ENCODE results near the gene VGF. TPM values are rescaled to one million over a fixed set of nuclear protein-coding genes. Genes with fewer than 3 reads are reported as not detected.

Gene VGF
- total RNA-seq, 2 donors from 2014 or later, result 0.90 to 3.1 TPM

DNA sequence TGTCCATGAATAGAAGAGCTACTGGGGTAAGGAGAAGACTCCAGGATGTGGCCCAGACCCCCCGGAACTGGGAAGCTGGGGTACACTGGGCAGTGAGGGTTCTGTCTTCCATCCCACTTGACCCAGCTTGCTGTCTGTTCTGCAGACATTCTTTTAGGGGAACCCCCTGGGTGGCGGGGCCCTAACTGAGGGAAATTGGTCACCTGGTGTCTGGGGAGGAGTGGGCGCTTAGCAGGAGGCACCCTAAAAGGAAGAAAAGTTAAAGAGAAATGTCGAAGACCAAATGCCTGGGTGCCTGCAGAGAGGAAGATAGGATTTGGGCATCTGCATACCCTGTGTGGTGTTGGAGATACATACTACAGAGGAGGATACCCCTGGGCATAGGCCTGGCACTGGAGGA, 10.1 kb downstream of the VGF start:
- peak overlapping the region; percentile 95 for H3K4me3 ChIP-seq
- peaks cover 7% of the 10 kb centered on the region for H3K36me3 ChIP-seq
- no peak for DNase-seq
- TF ChIP-seq, protein P1, sequence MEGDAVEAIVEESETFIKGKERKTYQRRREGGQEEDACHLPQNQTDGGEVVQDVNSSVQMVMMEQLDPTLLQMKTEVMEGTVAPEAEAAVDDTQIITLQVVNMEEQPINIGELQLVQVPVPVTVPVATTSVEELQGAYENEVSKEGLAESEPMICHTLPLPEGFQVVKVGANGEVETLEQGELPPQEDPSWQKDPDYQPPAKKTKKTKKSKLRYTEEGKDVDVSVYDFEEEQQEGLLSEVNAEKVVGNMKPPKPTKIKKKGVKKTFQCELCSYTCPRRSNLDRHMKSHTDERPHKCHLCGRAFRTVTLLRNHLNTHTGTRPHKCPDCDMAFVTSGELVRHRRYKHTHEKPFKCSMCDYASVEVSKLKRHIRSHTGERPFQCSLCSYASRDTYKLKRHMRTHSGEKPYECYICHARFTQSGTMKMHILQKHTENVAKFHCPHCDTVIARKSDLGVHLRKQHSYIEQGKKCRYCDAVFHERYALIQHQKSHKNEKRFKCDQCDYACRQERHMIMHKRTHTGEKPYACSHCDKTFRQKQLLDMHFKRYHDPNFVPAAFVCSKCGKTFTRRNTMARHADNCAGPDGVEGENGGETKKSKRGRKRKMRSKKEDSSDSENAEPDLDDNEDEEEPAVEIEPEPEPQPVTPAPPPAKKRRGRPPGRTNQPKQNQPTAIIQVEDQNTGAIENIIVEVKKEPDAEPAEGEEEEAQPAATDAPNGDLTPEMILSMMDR (IDR thresholded peaks at IDR 0.05), result no peak
- H3K27me3 ChIP-seq, result no peaks in the 10 kb centered on the region
- no peak overlapping the region for H3K27ac ChIP-seq
- H3K9ac ChIP-seq (ENCODE audit: low read depth in 2 of 2, low read length in 2 of 2), result peak overlapping the region; percentile 73 to 76
- no peaks in the 10 kb centered on the region for H3K9me3 ChIP-seq
- H3K4me1 ChIP-seq, result no peaks in the 10 kb centered on the region
- intact Hi-C loops (cut with DNase I), result no loop called here

DNA sequence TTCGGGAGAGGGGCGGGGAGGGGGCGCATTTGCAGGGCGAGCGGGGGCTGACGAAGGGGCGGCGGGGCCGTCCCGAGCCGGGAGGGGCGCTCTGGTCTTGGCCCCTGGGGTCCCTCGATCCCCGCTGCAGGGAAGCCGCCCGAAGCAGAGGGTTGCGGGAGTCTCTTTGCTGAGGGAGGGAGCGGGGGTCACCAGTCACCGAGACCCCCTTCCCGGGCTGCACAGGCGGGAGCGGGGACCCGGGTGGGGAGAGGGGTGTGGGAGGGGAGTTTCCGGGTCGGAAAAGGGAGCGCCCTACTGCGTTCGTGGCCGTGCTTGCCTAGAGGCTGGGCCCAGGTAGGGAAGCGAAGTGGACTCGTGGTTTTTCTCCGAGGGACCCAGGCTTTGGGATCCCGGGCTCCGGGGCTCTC, 10.7 kb downstream of the VGF start:
- peak; percentile 42 for DNase-seq
- Histone ChIP-seq H3K9ac (ENCODE audit: low read depth in 2 of 2, low read length in 2 of 2) (peak overlapping the region; percentile 73 to 76), H3K4me1 (no peaks in the 10 kb centered on the region), H3K9me3 (no peaks in the 10 kb centered on the region), H3K27me3 (no peaks in the 10 kb centered on the region), H3K36me3 (peaks cover 7% of the 10 kb centered on the region), H3K27ac (peak overlapping the region; percentile 57), H3K4me3 (peak overlapping the region; percentile 95)
- intact Hi-C loops (cut with DNase I), result no loop called here
- TF ChIP-seq, protein P1 (IDR thresholded peaks at IDR 0.05), result no peak

DNA sequence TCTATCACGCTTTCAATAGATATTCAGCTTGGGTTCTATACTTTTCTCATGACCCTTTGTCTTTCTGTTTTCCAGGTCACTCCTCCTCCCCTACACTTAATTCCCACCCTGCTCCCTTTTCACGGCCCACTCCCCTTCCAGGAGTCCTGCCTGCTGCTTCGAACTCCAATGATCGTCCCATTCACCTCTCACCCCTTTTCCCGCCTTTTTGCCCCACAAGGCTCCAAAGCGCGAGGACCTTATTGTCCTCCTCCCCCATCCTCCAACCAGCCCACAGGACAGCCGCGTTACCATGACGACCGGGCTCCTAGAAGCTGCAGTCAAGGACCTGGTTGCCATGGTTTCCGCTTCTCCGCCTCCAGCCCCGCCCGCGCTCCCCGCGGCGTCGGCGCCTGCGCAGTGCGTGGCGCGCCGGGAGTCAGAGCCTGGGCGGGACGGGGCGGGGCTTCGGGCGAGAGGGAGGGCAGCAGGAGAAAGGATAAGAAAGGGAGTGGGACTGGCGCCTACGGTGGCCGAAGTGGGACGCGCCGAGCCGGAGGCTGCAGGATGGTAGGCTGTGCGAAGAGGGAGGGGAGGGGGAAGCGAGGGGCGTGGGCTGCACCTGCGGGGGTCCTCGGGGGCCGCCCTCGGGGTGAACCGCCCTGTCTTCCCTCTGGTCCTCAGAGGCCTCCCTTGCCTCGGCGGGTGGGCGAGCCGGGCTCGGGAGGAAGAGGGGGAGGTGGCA, 11.2 kb downstream of the VGF start, which contains the start of gene AP1S1:
Gene AP1S1 (plus strand): TSS at position 508 of the 724 bp plus-strand sequence. CDS start 39 bp downstream, at position 547.
- H3K9me3 ChIP-seq, result no peaks in the 10 kb centered on the region
- TF ChIP-seq, protein P1 (IDR thresholded peaks at IDR 0.05), result no peak
- no peaks in the 10 kb centered on the region for H3K4me1 ChIP-seq
- H3K4me3 ChIP-seq, result peak within 1 kb of the TSS; percentile 95
- peak; percentile 96 for DNase-seq
- intact Hi-C loops (cut with DNase I), result no loop called here
- H3K27me3 ChIP-seq, result no peaks in the 10 kb centered on the region
- peaks cover 5% of the 10 kb centered on the region for H3K36me3 ChIP-seq
- peak within 1 kb of the TSS; percentile 73 to 76 for H3K9ac ChIP-seq (ENCODE audit: low read depth in 2 of 2, low read length in 2 of 2)
- peak within 1 kb of the TSS; percentile 57 for H3K27ac ChIP-seq

DNA sequence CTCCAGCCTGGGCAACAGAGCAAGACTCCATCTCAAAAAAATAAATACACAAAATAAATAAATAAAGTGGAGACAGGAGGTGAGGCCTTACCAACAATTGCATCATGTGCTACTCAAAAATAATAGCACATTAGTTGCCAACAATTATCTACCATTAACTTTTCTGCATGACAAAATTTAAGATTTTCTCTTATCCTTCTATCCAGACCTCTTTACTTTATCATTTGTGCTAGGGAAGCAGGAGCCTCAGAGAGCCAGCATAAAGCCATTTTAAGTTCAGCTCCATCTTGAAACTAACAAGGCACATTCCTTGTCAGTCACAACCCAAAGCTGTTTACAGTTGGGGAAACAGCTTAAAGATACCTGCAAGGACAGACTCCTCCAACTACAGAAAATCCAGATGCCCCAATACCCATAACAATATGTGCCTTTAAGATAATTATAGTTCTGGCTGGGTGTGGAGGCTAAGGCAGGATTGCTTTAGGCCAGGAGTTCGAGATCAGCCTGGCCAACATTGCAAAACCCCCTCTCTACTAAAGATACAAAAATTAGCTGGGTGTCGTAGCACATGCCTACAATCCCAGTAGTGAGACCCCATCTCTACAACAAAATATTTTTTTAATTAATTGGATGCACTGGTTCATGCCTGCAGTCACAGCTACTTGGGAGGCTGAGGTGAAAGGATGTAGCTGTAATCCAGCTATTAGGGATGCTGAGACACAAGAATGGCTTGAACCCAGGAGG, 13.3 kb downstream of the VGF start:
- Histone ChIP-seq H3K36me3 (no peaks in the 10 kb centered on the region), H3K9me3 (no peaks in the 10 kb centered on the region)

DNA sequence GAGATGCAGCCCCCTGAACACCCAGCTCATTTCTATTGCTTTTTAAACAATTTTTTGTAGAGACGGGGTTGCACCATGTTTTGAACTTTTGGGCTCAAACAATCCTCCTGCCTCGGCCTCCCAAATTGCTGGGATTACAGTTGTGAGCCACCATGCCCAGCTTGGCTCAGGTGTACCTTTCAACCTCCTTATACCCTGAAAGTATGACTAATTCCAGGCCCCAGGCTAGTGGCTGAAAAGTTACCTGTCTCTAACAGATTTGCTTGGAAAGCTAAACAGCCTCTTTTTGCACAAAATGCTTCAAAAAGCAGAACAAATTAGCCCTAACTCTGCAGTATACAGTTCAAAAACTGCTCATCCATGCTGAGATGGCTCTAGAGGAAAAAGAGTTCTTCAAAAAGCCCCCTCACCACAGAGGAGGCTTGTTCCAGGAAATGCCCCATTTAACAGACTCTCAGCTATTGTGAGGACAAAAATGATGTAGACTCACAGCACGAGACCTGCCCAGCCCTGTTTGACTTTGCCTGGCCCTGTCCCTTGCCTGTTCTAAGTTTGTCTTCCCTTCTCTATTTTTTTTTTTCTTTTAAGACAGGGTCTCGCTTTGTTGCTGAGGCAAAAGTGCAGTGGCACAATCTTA, 24.5 kb downstream of the VGF start:
- Histone ChIP-seq H3K4me1 (peaks cover 9% of the 10 kb centered on the region), H3K27ac (no peak overlapping the region), H3K27me3 (no peaks in the 10 kb centered on the region), H3K4me3 (no peak overlapping the region), H3K9ac (ENCODE audit: low read depth in 2 of 2, low read length in 2 of 2) (no peak overlapping the region), H3K36me3 (no peaks in the 10 kb centered on the region), H3K9me3 (no peaks in the 10 kb centered on the region)
- TF ChIP-seq, protein P1 (IDR thresholded peaks at IDR 0.05), result no peak
- intact Hi-C loops (cut with DNase I), result no loop called here
- no peak for DNase-seq

More for the DNA sequence above, 13.3 kb downstream of the VGF start:
- intact Hi-C loops (cut with DNase I), result no loop called here
- H3K27ac ChIP-seq, result no peak overlapping the region
- no peak for DNase-seq
- TF ChIP-seq, protein P1 (IDR thresholded peaks at IDR 0.05), result no peak
- no peak overlapping the region for H3K9ac ChIP-seq (ENCODE audit: low read depth in 2 of 2, low read length in 2 of 2)
- H3K4me3 ChIP-seq, result no peak overlapping the region
- no peaks in the 10 kb centered on the region for H3K4me1 ChIP-seq
- no peaks in the 10 kb centered on the region for H3K27me3 ChIP-seq
